Stimulated activated memory B cell treated with anti-CD40 and anti-IgM and Interleukin-4, amounts not matched to agents 10 μg/mL and 1 μg/mL and 100 μg/mL, for 72 hours (primary cell): Measurements from ENCODE around the gene DICER1.

Experiments used
- ATAC-seq: fragments of 150-1000 bp; cut with Tn5 transposase; 2 replicates; pipeline ENCODE4 v1.10.0; 2021
- H3K27ac Mint-ChIP-seq: one replicate; pipeline ENCODE4 v1.8.0; 2022; ENCODE audit warnings: mild to moderate bottlenecking, mixed read lengths
- H3K27me3 Mint-ChIP-seq: one replicate; pipeline ENCODE4 v1.8.0; 2022; ENCODE audit warnings: mixed read lengths
- H3K36me3 Mint-ChIP-seq: one replicate; pipeline ENCODE4 v1.8.0; 2022; ENCODE audit warnings: mixed read lengths
- H3K4me1 Mint-ChIP-seq: one replicate; pipeline ENCODE4 v1.8.0; 2022; ENCODE audit warnings: mixed read lengths
- H3K4me3 Mint-ChIP-seq: one replicate; pipeline ENCODE4 v1.8.0; 2022; ENCODE audit warnings: mild to moderate bottlenecking, moderate library complexity, mixed read lengths
- H3K9me3 Mint-ChIP-seq: one replicate; pipeline ENCODE4 v1.8.0; 2022; ENCODE audit warnings: mixed read lengths

The DICER1 gene

DNA sequence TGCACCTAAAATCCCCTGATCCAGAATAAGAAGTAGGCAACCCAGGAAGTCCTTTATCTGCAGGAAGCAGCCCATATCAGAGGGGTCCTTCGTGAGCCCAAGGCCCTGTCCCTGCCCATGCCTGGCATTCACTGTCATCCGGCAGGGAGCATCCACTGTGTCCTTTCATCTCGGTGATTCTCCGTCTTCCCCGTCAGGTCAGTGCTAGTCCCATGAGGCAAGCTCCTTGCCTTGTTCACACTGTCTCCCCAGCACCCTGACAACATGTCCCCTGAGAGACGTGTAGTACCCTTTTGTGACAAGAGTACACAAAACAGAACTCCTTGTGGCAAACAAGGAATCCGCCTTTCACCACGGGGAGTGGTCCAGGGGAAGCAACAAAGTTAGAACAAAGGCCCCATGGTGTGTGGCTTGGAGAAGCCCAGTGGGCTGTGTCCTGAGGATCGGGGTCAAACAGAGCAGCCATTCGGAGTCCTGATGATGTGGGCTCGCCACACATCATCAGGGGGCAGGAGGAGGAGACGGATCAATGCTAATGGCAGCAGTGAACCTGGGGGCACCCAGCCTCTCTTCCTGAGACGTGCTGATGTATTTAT, 112.1 kb downstream of the DICER1 start:
- Mint-ChIP-seq H3K27ac (no peak overlapping the region), H3K27me3 (peaks cover 67% of the 10 kb centered on the region), H3K4me1 (no peaks in the 10 kb centered on the region), H3K36me3 (no peaks in the 10 kb centered on the region), H3K9me3 (peaks cover 6% of the 10 kb centered on the region), H3K4me3 (no peak overlapping the region)
- ATAC-seq = no peak

DNA sequence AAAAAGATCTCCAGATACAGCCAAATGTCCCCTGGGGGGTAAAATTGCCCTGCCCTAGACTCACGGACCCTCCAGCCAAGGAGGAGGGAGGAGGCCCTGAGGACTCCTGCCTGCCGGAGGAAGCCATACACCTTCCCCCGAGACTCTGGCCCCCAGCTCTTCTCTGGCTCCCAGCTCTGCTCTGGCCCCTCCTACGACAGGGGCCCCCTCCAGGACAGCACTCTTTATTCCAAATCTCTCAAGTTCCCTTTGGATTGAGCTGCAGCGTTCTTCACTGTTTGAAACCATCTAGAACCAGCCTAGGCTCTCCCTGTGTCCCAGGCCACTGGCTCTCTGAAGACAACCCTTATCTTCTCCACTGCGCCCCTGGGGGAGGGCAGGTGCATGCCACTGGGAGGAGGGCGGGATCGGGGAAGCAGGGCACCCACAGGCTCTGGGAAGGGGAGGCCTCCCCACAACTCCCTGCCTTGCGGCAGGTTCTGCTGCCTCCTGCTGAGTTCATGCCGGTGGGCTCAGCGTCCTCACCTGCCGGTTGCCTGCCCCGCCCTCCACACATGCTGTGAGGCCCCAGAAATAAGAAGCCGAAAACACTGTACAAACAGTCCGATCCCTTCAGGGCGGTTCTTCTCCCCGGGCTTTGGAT, 112.7 kb downstream of the DICER1 start:
- Mint-ChIP-seq H3K4me3 (no peak overlapping the region), H3K27ac (no peak overlapping the region), H3K36me3 (no peaks in the 10 kb centered on the region), H3K4me1 (no peaks in the 10 kb centered on the region), H3K27me3 (peaks cover 67% of the 10 kb centered on the region), H3K9me3 (no peaks in the 10 kb centered on the region)
- no peak for ATAC-seq

DNA sequence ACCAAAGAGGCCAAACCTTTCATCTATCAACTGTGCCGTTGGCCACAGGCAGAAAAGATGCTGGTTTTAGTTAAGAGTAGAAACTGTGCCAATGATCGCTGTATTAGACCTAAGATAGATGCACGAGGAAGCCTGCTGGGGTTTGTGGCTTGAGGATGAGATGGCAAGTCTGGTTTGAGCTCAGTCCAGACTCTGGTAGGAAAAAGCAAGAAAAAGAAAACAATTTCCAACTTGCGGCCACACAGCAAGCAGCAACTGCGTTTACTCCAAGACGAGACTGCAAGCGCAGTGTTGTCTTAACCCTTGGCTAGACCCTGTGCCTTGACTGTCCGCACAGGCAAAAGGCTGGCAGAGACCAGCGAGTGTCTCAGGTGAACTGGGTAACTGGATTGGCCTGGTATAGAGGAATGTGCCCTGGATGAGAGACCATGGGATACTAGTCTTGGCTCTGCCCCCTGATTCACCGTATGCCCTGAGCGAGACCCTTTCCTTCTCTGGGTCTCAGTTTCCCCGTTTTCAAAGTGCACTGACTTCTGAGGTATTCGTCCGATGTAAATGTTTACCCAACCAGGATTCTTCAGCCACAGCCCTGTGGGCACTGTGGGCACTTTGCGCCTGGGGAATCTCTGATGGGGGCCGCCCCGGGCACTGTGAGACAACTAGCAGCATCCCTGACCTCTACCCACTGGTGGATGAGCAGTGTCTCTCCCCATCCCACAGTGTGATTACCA, 113.4 kb downstream of the DICER1 start:
- ATAC-seq = no peak
- H3K36me3 Mint-ChIP-seq = no peaks in the 10 kb centered on the region
- no peak overlapping the region for H3K27ac Mint-ChIP-seq
- H3K9me3 Mint-ChIP-seq = no peaks in the 10 kb centered on the region
- H3K4me1 Mint-ChIP-seq = no peaks in the 10 kb centered on the region
- H3K4me3 Mint-ChIP-seq = no peak overlapping the region
- H3K27me3 Mint-ChIP-seq = peaks cover 66% of the 10 kb centered on the region

DNA sequence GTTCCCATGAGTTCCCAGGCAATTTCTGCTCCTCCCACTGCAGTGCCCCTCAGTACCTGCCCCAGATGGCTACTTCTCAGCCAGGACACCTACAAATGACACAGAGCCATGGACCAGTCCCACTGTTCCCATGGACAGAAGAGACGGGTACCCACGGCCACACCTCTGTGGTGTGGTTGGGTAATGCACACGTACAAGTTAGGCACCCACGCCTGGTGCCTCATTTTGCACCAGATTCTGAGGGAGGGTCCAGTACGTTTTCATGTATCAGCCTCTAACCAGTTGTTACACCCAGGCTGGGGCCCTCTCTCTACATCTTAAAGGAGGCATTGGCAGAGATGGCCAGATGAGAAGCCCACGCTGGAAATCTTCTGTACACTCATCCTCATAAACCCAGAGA, 114.0 kb downstream of the DICER1 start:
- Mint-ChIP-seq H3K27ac (no peak overlapping the region), H3K36me3 (no peaks in the 10 kb centered on the region), H3K27me3 (peaks cover 66% of the 10 kb centered on the region), H3K9me3 (no peaks in the 10 kb centered on the region), H3K4me3 (no peak overlapping the region), H3K4me1 (no peaks in the 10 kb centered on the region)
- ATAC-seq = no peak

DNA sequence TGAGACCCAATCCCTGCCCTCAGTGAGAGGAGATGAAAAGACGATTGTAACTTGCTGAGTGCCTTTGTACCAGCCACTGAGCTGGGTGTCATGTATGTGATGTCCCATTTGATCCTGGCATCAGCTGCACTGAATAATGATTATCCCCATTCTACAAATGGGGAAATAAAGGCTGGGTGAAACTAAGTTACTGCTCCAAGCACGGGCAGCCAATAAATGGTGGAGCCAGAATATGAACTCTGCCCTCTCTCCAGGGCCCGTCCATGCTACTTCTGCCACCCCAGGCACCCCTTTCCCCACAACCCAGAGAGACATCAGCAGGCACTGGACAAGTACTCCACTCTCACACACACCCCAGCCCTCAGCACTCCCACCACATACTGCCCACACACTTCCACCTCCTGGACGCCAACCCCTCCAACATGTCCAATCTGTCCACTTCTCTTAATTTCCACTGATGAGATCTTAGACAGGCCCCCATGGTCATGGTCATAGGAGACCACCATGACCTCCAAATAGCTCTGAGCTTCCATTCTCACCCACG, 115.8 kb downstream of the DICER1 start:
- Mint-ChIP-seq H3K27me3 (peaks cover 73% of the 10 kb centered on the region), H3K9me3 (no peaks in the 10 kb centered on the region), H3K4me3 (no peak overlapping the region), H3K36me3 (no peaks in the 10 kb centered on the region), H3K4me1 (no peaks in the 10 kb centered on the region), H3K27ac (no peak overlapping the region)
- ATAC-seq = no peak

DNA sequence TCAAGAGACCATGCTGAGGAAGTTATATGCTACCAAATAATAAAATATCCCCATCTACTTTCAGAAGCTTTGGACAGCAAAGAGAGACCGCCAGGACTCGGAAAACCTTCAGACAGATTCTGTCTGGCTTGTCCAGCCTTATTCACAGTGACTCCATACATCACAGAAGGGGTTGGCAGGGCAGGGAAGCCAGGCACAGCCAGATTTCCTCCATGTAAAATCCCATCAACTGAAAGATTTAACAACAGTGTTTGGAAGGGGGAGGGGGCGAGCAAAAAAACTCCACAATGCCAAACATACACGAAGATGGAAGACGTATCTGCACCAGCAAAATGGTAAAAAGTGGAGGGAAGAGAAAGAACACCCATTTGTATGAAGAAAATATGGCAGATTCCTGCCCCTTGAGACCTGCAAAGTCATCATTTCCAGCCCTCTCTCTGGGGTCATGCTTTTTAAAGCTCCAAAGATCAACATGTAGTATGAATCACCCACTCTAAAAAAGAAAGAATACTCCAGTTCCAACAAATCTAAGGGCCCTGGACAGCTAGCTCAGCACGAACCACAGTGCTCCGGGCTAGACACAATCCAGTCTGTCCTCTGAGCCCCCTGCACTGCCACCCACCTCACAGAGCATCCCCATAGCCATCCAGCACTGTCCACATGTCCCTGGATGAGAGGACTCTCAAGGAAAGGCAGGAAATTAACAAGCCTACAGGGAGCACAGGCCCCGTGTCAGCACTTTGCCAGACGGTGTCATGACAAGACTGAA, 116.4 kb downstream of the DICER1 start:
- Mint-ChIP-seq H3K9me3 (no peaks in the 10 kb centered on the region), H3K27ac (no peak overlapping the region), H3K4me3 (no peak overlapping the region), H3K27me3 (peaks cover 67% of the 10 kb centered on the region), H3K36me3 (no peaks in the 10 kb centered on the region), H3K4me1 (no peaks in the 10 kb centered on the region)
- no peak for ATAC-seq

DNA sequence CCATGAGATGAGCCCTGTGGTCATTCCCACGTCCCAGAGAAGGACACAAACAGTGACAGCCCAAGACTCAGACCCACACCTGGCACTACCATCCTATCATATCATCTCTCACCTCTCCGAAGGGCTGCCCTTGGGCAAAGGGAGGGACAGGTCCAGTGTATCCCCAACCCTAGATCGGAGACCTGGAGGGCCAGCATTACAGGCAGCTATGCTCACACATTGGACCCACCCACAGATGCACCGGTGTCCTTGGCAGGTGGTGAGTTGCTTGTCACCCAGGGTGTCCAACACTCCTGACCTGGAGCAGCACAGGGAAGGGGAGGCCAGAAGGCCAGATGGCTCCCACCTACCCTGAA, 117.4 kb downstream of the DICER1 start:
- ATAC-seq = no peak
- no peak overlapping the region for H3K4me3 Mint-ChIP-seq
- H3K27ac Mint-ChIP-seq = no peak overlapping the region
- H3K9me3 Mint-ChIP-seq = no peaks in the 10 kb centered on the region
- peaks cover 5% of the 10 kb centered on the region for H3K4me1 Mint-ChIP-seq
- no peaks in the 10 kb centered on the region for H3K36me3 Mint-ChIP-seq
- peaks cover 62% of the 10 kb centered on the region for H3K27me3 Mint-ChIP-seq

DNA sequence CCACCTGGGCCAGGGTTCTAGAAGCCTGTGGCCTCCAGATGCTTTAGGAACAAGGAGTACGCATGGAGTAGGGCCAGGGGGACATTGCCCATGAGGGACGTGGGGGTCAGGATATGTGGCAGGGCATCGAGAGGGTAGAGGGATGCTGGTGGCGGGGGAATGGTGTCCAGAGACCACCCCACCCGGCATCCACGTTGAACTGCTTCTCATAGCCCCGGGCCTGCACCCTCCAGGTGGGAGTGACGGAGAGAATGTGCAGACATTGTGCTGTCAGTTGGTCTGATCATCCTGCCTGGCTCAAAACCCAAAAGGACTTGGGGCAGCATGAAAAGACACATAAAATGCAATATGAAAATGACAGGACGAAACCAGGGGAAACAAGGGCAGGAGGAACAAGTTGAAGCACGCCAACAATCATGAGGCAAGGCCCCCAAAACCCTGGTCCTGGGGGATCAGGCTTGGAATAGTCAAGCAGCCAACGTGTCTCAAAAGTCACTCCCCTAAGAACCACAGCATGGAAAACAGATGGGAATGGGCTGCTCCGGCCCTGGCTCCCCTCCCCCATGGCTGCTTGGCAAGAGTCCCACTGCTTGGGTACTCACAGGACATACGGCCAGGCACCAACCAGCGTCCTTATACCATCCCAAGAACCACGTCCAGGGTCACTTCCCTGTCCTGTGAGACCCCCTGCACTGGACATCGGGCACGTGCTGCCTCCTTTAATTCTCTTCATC, 117.9 kb downstream of the DICER1 start:
- H3K27me3 Mint-ChIP-seq = peaks cover 57% of the 10 kb centered on the region
- no peak overlapping the region for H3K27ac Mint-ChIP-seq
- H3K36me3 Mint-ChIP-seq = no peaks in the 10 kb centered on the region
- no peaks in the 10 kb centered on the region for H3K9me3 Mint-ChIP-seq
- peaks cover 9% of the 10 kb centered on the region for H3K4me1 Mint-ChIP-seq
- no peak for ATAC-seq
- no peak overlapping the region for H3K4me3 Mint-ChIP-seq

DNA sequence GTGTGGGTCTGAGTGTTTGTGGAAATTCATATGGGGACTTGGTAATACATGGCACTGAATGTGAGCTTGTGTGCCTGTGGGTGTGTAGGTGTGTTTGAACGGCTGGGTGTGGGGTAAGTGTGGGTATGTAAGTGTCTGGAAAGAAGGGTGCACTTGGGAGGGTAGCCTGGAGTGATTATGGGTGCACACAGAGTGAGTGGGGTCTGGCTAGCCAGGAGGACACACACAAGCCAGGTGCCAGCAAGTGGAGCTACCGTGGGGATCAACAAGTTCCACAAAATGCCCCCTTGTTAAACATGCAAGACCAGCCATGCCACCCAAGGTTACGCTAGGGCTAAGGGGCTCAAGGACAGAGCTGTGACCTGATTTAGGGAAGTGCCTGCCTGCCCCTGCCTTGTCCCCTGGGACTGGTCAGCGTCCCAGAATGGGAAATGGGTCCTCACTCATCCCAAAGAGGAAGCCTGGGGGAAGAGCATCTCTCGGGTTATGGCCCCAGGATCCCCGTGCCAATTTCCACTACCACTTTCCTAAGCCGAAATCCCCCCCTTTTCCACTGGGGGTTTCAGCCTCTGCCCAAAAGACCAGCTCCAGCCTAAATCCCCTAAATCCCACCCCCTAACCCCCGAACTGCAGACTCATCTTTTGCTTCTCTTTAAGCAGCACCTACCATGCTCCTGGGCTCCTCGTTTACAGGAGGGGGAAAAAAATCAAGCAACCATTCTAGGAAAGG, 118.6 kb downstream of the DICER1 start:
- H3K36me3 Mint-ChIP-seq = no peaks in the 10 kb centered on the region
- no peaks in the 10 kb centered on the region for H3K9me3 Mint-ChIP-seq
- peaks cover 9% of the 10 kb centered on the region for H3K4me1 Mint-ChIP-seq
- H3K4me3 Mint-ChIP-seq = no peak overlapping the region
- H3K27ac Mint-ChIP-seq = no peak overlapping the region
- ATAC-seq = no peak
- peaks cover 53% of the 10 kb centered on the region for H3K27me3 Mint-ChIP-seq

DNA sequence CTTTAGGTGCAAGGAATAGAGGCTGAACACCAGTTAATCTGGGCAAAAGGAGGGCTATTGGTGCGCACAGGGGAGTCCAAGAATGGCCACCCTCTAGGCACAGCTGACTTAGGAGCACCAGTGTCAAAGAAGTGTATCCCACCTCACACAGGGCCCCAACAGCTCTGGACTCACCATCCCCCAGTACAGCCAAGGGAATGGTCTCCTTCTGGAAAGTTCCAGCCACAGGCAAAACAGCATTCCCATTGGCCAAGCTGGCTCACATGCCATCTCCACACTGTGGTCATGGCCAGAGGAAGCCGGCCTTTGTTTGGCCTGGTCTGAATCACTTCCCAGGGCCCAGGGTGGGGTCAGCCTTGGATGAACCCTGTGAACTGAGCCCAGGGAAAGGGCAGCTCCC, 120.1 kb downstream of the DICER1 start:
- Mint-ChIP-seq H3K4me3 (no peak overlapping the region), H3K9me3 (peaks cover 2% of the 10 kb centered on the region), H3K27me3 (peaks cover 50% of the 10 kb centered on the region), H3K36me3 (no peaks in the 10 kb centered on the region), H3K27ac (no peak overlapping the region), H3K4me1 (peaks cover 9% of the 10 kb centered on the region)
- no peak for ATAC-seq
